ENCODE results near the gene MACC1.

DNA sequence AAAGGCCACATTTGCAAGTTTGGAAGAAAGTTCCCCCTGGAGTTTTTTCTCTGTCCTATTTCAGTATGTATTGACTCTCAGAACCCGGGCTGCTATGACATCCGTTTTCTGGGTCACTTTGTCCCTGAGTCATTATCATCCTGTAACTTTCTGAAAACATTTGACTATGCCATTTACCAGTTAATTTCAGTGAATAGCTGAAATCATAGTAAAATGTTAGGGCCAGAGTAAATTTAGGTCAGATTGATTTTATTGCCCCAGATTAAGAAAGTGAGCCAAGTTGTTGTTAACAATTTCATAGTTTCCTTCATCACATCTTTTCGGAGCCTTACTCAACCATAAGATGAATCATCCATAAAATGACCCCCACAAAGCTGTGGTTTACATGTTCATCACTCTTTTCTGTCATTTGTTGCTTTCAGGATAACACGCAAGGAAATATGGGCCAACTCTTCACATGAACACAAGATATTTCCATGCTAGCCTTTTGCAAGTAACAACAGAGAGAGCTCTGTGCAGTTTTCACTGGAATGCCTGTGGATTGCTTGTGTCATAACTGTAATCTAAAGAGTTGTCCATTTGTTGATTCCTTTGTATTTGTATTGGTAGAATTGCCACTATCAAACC is 3.9 kb upstream of the MACC1 start:
- TF ChIP-seq POLR2A (IDR thresholded peaks at IDR 0.05; ENCODE audit: low read depth, low read length) (no peak), FOS (IDR thresholded peaks at IDR 0.05; ENCODE audit: borderline replicate concordance, insufficient read depth, low read length) (no peak), GATA2 (IDR thresholded peaks at IDR 0.05; ENCODE audit: insufficient read depth, insufficient read length, low read depth, low read length) (no peak), EZH2 (IDR thresholded peaks at IDR 0.05; ENCODE audit: borderline replicate concordance, low read depth, low read length, severe bottlenecking) (no peak), JUN (IDR thresholded peaks at IDR 0.05; ENCODE audit: borderline replicate concordance, insufficient read depth, insufficient read length, low read depth) (no peak)
- TF ChIP-seq, protein P1, sequence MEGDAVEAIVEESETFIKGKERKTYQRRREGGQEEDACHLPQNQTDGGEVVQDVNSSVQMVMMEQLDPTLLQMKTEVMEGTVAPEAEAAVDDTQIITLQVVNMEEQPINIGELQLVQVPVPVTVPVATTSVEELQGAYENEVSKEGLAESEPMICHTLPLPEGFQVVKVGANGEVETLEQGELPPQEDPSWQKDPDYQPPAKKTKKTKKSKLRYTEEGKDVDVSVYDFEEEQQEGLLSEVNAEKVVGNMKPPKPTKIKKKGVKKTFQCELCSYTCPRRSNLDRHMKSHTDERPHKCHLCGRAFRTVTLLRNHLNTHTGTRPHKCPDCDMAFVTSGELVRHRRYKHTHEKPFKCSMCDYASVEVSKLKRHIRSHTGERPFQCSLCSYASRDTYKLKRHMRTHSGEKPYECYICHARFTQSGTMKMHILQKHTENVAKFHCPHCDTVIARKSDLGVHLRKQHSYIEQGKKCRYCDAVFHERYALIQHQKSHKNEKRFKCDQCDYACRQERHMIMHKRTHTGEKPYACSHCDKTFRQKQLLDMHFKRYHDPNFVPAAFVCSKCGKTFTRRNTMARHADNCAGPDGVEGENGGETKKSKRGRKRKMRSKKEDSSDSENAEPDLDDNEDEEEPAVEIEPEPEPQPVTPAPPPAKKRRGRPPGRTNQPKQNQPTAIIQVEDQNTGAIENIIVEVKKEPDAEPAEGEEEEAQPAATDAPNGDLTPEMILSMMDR (IDR thresholded peaks at IDR 0.05; ENCODE audit: extremely low read depth in 1 of 2, insufficient read depth in 1 of 2, low read depth in 1 of 2, low read length in 2 of 2) = no peak
- TF ChIP-seq, protein P2, sequence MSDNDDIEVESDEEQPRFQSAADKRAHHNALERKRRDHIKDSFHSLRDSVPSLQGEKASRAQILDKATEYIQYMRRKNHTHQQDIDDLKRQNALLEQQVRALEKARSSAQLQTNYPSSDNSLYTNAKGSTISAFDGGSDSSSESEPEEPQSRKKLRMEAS (IDR thresholded peaks at IDR 0.05; ENCODE audit: insufficient read depth, insufficient read length) = no peak
